ENCODE results near the gene TBR1.

The TBR1 gene

GRCh38 chr2:161415987-161416707 is at the start of gene TBR1:
Gene TBR1 (plus strand): TSS chr2:161416297. CDS start chr2:161416411, 114 bp downstream.
- H3K27ac Mint-ChIP-seq: no peak within 1 kb of the TSS
- H3K4me3 Mint-ChIP-seq: peak within 1 kb of the TSS; percentile 76
- H3K4me1 Mint-ChIP-seq (ENCODE audit: low read depth): peaks cover 46% of the 10 kb centered on the region
- peaks cover 10% of the 10 kb centered on the region for H3K36me3 Mint-ChIP-seq
- no peaks in the 10 kb centered on the region for H3K9me3 Mint-ChIP-seq (ENCODE audit: low read depth)
- peaks cover 57% of the 10 kb centered on the region for H3K27me3 Mint-ChIP-seq

GRCh38 chr2:161367675-161368074 is 48.4 kb upstream of the TBR1 start:
- Mint-ChIP-seq H3K27ac (no peak overlapping the region), H3K9me3 (ENCODE audit: low read depth) (peaks cover 4% of the 10 kb centered on the region), H3K27me3 (no peaks in the 10 kb centered on the region), H3K4me1 (ENCODE audit: low read depth) (no peaks in the 10 kb centered on the region), H3K4me3 (no peak overlapping the region), H3K36me3 (peaks cover 25% of the 10 kb centered on the region)

GRCh38 chr2:161369311-161369710 is 46.8 kb upstream of the TBR1 start:
- Mint-ChIP-seq H3K9me3 (ENCODE audit: low read depth) (no peaks in the 10 kb centered on the region), H3K36me3 (peaks cover 23% of the 10 kb centered on the region), H3K27ac (no peak overlapping the region)

GRCh38 chr2:161370981-161371380 is 45.1 kb upstream of the TBR1 start:
- Mint-ChIP-seq H3K36me3 (peaks cover 29% of the 10 kb centered on the region), H3K4me1 (ENCODE audit: low read depth) (no peaks in the 10 kb centered on the region), H3K9me3 (ENCODE audit: low read depth) (no peaks in the 10 kb centered on the region), H3K27ac (no peak overlapping the region), H3K4me3 (no peak overlapping the region), H3K27me3 (no peaks in the 10 kb centered on the region)

More at GRCh38 chr2:161369311-161369710, 46.8 kb upstream of the TBR1 start:
- H3K4me3 Mint-ChIP-seq: no peak overlapping the region
- H3K27me3 Mint-ChIP-seq: no peaks in the 10 kb centered on the region
- H3K4me1 Mint-ChIP-seq (ENCODE audit: low read depth): no peaks in the 10 kb centered on the region

- peaks cover 26% of the 10 kb centered on the region for H3K36me3 Mint-ChIP-seq
- no peaks in the 10 kb centered on the region for H3K9me3 Mint-ChIP-seq (ENCODE audit: low read depth)
- H3K4me3 Mint-ChIP-seq: no peak overlapping the region
- H3K27me3 Mint-ChIP-seq: no peaks in the 10 kb centered on the region
- H3K4me1 Mint-ChIP-seq (ENCODE audit: low read depth): no peaks in the 10 kb centered on the region
- H3K27ac Mint-ChIP-seq: no peak overlapping the region
These were observed 44.2 kb upstream of the TBR1 start for GRCh38 chr2:161371869-161372268.

GRCh38 chr2:161373942-161374341 is 42.2 kb upstream of the TBR1 start:
- H3K36me3 Mint-ChIP-seq: peaks cover 31% of the 10 kb centered on the region

GRCh38 chr2:161374446-161374845 is 41.7 kb upstream of the TBR1 start:
- H3K27me3 Mint-ChIP-seq: no peaks in the 10 kb centered on the region
- no peaks in the 10 kb centered on the region for H3K9me3 Mint-ChIP-seq (ENCODE audit: low read depth)
- H3K36me3 Mint-ChIP-seq: peaks cover 28% of the 10 kb centered on the region
- no peaks in the 10 kb centered on the region for H3K4me1 Mint-ChIP-seq (ENCODE audit: low read depth)
- H3K4me3 Mint-ChIP-seq: no peak overlapping the region
- no peak overlapping the region for H3K27ac Mint-ChIP-seq

More at GRCh38 chr2:161373942-161374341, 42.2 kb upstream of the TBR1 start:
- H3K9me3 Mint-ChIP-seq (ENCODE audit: low read depth): no peaks in the 10 kb centered on the region
- no peaks in the 10 kb centered on the region for H3K27me3 Mint-ChIP-seq
- H3K27ac Mint-ChIP-seq: no peak overlapping the region
- H3K4me1 Mint-ChIP-seq (ENCODE audit: low read depth): no peaks in the 10 kb centered on the region
- no peak overlapping the region for H3K4me3 Mint-ChIP-seq

- Mint-ChIP-seq H3K4me3 (no peak overlapping the region), H3K27me3 (no peaks in the 10 kb centered on the region), H3K4me1 (ENCODE audit: low read depth) (peaks cover 8% of the 10 kb centered on the region), H3K36me3 (peaks cover 18% of the 10 kb centered on the region), H3K27ac (no peak overlapping the region), H3K9me3 (ENCODE audit: low read depth) (no peaks in the 10 kb centered on the region)
These were observed 36.4 kb upstream of the TBR1 start for GRCh38 chr2:161379740-161380139.

GRCh38 chr2:161381546-161381945 is 34.6 kb upstream of the TBR1 start:
- Mint-ChIP-seq H3K27me3 (no peaks in the 10 kb centered on the region), H3K9me3 (ENCODE audit: low read depth) (no peaks in the 10 kb centered on the region), H3K27ac (no peak overlapping the region), H3K4me1 (ENCODE audit: low read depth) (peaks cover 12% of the 10 kb centered on the region), H3K36me3 (peaks cover 15% of the 10 kb centered on the region), H3K4me3 (no peak overlapping the region)

GRCh38 chr2:161382747-161383146 is 33.4 kb upstream of the TBR1 start:
- peaks cover 17% of the 10 kb centered on the region for H3K36me3 Mint-ChIP-seq

GRCh38 chr2:161384864-161385263 is 31.2 kb upstream of the TBR1 start:
- Mint-ChIP-seq H3K4me1 (ENCODE audit: low read depth) (peaks cover 12% of the 10 kb centered on the region), H3K27ac (no peak overlapping the region), H3K36me3 (peaks cover 13% of the 10 kb centered on the region), H3K27me3 (no peaks in the 10 kb centered on the region), H3K9me3 (ENCODE audit: low read depth) (no peaks in the 10 kb centered on the region), H3K4me3 (no peak overlapping the region)

More at GRCh38 chr2:161382747-161383146, 33.4 kb upstream of the TBR1 start:
- H3K27ac Mint-ChIP-seq: no peak overlapping the region
- H3K27me3 Mint-ChIP-seq: no peaks in the 10 kb centered on the region
- no peak overlapping the region for H3K4me3 Mint-ChIP-seq
- peaks cover 12% of the 10 kb centered on the region for H3K4me1 Mint-ChIP-seq (ENCODE audit: low read depth)
- H3K9me3 Mint-ChIP-seq (ENCODE audit: low read depth): no peaks in the 10 kb centered on the region

GRCh38 chr2:161386228-161386824 is 29.8 kb upstream of the TBR1 start:
- peaks cover 12% of the 10 kb centered on the region for H3K4me1 Mint-ChIP-seq (ENCODE audit: low read depth)
- peaks cover 15% of the 10 kb centered on the region for H3K36me3 Mint-ChIP-seq
- H3K4me3 Mint-ChIP-seq: no peak overlapping the region
- H3K27ac Mint-ChIP-seq: no peak overlapping the region
- no peaks in the 10 kb centered on the region for H3K9me3 Mint-ChIP-seq (ENCODE audit: low read depth)
- H3K27me3 Mint-ChIP-seq: no peaks in the 10 kb centered on the region

GRCh38 chr2:161388146-161388779 is 27.8 kb upstream of the TBR1 start:
- Mint-ChIP-seq H3K4me3 (no peak overlapping the region), H3K27me3 (no peaks in the 10 kb centered on the region), H3K27ac (no peak overlapping the region), H3K36me3 (peaks cover 27% of the 10 kb centered on the region), H3K4me1 (ENCODE audit: low read depth) (peaks cover 12% of the 10 kb centered on the region), H3K9me3 (ENCODE audit: low read depth) (no peaks in the 10 kb centered on the region)

- H3K27ac Mint-ChIP-seq: no peak overlapping the region
- H3K9me3 Mint-ChIP-seq (ENCODE audit: low read depth): no peaks in the 10 kb centered on the region
- H3K4me3 Mint-ChIP-seq: no peak overlapping the region
- H3K27me3 Mint-ChIP-seq: no peaks in the 10 kb centered on the region
- peaks cover 35% of the 10 kb centered on the region for H3K36me3 Mint-ChIP-seq
- no peaks in the 10 kb centered on the region for H3K4me1 Mint-ChIP-seq (ENCODE audit: low read depth)
These were observed 24.2 kb upstream of the TBR1 start for GRCh38 chr2:161391737-161392506.

GRCh38 chr2:161400076-161400475 is 16.0 kb upstream of the TBR1 start:
- Mint-ChIP-seq H3K27ac (no peak overlapping the region), H3K9me3 (ENCODE audit: low read depth) (peaks cover 3% of the 10 kb centered on the region), H3K4me1 (ENCODE audit: low read depth) (no peaks in the 10 kb centered on the region)

More at GRCh38 chr2:161400076-161400475, 16.0 kb upstream of the TBR1 start:
- Mint-ChIP-seq H3K27me3 (no peaks in the 10 kb centered on the region), H3K4me3 (no peak overlapping the region), H3K36me3 (peaks cover 38% of the 10 kb centered on the region)
